ENCODE data around the gene CENPS. TPM values are rescaled to one million over a fixed set of nuclear protein-coding genes. Genes with fewer than 3 reads are reported as not detected.

CENPS gene
- total RNA-seq, 1 donor from 2014 or later: 25.0 TPM

DNA sequence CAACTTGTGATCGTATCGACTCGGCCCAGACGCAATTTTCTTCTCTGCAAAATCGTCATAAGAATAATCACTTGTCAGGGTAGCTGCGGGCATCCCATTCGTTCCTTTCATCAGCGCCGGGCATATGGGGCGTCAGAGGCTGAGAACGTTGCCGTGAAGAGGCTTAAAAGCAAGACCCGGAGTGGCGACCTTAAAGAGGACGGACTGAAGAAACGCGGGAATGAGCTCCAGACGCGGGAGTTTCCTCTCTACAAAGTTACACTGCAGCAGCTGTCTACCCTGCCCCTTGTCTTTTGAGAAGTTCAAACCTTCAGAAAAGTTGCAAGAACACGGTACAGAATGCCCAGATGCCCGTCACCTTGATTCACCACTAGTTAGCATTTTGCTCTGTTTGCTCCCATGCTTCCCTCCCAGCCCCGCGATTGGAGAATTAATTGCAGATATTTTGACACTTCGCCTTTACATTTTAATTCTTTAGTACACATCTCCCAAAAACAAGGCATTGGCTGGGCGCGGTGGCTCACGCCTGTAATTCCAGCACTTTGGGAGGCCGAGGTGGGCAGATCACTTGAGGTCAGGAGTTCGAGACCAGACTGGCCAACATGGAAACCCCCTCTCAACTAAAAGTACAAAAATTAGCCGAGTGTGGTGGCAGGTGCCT, 967 bp downstream of the CENPS start:
- TF ChIP-seq, protein P1, sequence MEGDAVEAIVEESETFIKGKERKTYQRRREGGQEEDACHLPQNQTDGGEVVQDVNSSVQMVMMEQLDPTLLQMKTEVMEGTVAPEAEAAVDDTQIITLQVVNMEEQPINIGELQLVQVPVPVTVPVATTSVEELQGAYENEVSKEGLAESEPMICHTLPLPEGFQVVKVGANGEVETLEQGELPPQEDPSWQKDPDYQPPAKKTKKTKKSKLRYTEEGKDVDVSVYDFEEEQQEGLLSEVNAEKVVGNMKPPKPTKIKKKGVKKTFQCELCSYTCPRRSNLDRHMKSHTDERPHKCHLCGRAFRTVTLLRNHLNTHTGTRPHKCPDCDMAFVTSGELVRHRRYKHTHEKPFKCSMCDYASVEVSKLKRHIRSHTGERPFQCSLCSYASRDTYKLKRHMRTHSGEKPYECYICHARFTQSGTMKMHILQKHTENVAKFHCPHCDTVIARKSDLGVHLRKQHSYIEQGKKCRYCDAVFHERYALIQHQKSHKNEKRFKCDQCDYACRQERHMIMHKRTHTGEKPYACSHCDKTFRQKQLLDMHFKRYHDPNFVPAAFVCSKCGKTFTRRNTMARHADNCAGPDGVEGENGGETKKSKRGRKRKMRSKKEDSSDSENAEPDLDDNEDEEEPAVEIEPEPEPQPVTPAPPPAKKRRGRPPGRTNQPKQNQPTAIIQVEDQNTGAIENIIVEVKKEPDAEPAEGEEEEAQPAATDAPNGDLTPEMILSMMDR (conservative IDR thresholded peaks at IDR 0.05; ENCODE audit: low read depth, low read length): no peak
- H3K4me3 ChIP-seq (ENCODE audit: low read depth, low read length): peak overlapping the region; percentile 97
- no peak for DNase-seq (ENCODE audit: low read depth)

DNA sequence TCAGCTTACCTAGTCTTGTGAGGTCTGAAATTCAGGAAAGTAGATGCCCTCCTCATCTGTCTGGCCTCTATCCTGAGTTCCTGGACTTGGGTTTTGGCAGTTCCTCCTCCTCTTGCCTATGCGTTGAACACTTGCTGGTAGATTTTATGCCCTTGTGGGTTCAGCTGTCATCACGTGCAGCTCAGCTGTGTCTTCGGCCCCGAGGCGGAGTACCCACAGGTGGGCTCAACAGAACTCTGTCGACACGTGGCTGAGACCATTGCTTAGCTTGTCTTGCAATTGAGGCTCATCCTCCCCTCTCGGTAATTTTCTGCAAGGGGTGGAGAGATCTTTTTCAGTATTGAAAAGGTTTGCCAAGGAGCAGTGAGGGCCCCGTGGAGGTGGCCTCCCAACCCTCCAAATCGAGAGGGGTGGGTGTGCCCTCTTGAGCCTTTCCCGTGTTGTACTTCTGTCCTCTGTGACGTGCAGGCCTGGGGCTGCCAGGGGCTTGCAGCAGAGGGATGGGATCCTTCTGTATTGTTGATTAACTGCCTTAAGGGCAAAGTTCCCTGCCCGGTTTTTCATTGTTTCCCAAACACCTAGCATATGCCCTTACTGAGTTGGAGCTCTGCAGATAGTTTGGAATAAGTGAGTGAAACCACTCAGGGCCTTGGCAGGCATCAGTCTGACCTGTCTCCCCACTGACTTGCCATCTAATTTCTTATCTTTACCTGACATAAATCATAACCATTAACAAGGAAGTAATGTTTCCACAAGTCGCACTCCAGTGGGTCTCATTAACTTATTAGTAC, 2.9 kb downstream of the CENPS start:
- H3K4me3 ChIP-seq (ENCODE audit: low read depth, low read length): no peak overlapping the region
- TF ChIP-seq, protein P1 (conservative IDR thresholded peaks at IDR 0.05; ENCODE audit: low read depth, low read length): no peak

DNA sequence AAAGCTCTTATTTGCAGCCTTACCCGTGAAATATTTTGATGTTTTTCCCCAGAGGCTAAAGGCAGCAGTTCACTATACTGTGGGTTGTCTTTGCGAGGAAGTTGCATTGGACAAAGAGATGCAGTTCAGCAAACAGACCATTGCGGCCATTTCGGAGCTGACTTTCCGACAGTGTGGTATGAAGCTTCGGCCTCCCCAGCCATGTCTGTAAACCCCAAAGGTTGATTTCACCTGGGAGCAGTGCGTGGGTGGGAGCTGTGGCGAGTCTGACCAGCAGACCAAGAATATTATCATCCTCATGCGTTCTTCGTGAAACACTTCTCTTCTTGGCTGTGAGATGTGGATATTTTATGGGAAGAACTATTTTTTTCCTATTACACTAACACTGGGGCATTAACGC, 3.6 kb downstream of the CENPS start:
- TF ChIP-seq, protein P1 (conservative IDR thresholded peaks at IDR 0.05; ENCODE audit: low read depth, low read length): no peak
- H3K4me3 ChIP-seq (ENCODE audit: low read depth, low read length): no peak overlapping the region
- no peak for DNase-seq (ENCODE audit: low read depth)

More for the DNA sequence above, 2.9 kb downstream of the CENPS start:
- DNase-seq (ENCODE audit: low read depth): no peak

DNA sequence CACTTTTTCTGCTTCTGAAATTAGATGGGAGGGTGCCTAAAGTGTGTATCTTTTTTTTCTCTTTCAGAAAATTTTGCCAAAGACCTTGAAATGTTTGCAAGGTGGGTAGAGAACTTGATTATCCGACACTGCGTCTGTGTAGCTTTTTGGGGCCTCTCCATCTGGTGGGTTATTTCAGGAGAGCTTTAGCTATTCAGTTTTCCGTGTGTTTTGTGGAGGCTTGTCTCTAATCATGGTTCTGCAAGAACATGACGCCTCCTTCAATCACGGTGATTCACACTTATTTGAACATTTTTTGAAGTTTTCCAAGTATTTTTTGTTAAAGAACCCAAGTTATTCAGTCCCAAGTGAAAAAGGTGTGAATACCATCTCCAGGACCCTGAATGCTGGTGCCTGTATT, 4.4 kb downstream of the CENPS start:
- TF ChIP-seq, protein P1 (conservative IDR thresholded peaks at IDR 0.05; ENCODE audit: low read depth, low read length): no peak
- DNase-seq (ENCODE audit: low read depth): no peak
- H3K4me3 ChIP-seq (ENCODE audit: low read depth, low read length): no peak overlapping the region

DNA sequence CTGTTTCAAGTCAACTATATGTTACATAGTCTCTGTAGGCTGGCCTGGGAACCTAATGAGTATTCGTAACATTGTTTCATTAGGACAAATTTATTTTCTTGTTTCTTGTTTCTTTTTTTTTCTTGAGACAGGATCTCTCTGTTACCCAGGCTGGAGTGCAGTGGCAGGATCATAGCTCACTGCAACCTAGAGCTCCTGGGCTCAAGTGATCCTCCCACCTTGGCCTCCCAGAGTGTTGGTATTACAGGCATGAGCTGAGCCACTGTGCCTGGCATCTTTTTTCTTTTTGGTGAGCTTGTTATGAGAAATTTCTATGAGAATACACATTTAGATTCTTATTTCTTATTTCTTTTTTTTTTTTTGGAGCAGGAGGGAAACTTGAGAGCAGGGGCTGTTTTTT, 6.8 kb downstream of the CENPS start:
- no peak overlapping the region for H3K4me3 ChIP-seq (ENCODE audit: low read depth, low read length)
- TF ChIP-seq, protein P1 (conservative IDR thresholded peaks at IDR 0.05; ENCODE audit: low read depth, low read length): no peak
- no peak for DNase-seq (ENCODE audit: low read depth)

DNA sequence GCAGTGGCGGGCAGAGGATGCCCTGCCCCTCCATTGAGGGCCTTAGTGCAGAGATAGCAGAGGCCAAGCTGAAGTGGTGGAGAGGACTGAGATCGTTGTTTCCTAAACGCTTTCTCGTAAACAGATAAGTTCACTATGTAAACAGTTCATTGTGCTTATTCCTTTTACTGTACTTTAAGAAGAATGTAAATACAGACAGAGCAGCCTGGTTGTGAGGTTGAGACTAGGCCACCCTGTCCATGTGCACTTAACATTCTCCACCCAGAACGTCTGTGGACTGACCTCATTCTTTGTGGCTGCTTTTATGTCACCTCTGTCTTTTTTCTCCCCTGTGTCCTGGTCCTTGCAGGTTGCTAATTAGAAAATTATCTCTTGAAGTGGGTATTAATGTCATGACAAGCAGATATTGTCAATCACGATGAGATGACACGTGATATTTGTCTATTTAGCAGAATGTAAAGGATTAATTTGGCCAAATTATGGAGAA, 8.5 kb downstream of the CENPS start:
- TF ChIP-seq, protein P1 (conservative IDR thresholded peaks at IDR 0.05; ENCODE audit: low read depth, low read length): no peak
- no peak overlapping the region for H3K4me3 ChIP-seq (ENCODE audit: low read depth, low read length)
- no peak for DNase-seq (ENCODE audit: low read depth)
